ENCODE measurements around the gene PEMT.

- TF ChIP-seq GATA2 (IDR thresholded peaks at IDR 0.05; ENCODE audit: low read depth, low read length) (no peak), GATA3 (IDR thresholded peaks at IDR 0.05; ENCODE audit: low read depth, low read length) (no peak)
Observed at GRCh38 chr17:17523001-17523730, 68.3 kb downstream of the PEMT start.
